CD4-positive, alpha-beta T cell treated with Interleukin-6 at 100 ng/mL for 8 hours (primary cell): ENCODE data around the gene FOXP4.
"Not testable (repeated sequence)": the region's sequence is repeated elsewhere in the genome, so short reads cannot be mapped to it uniquely, and the experiment has no call there.

Experiments
- DNase-seq: peaks from one replicate; pipeline ENCODE4 v3.0.0-alpha.2; 2020; ENCODE audit warnings: mixed read lengths, low spot score

FOXP4 gene

GRCh38 chr6:41600499-41601247 is 54.5 kb downstream of the FOXP4 start:
- no peak for DNase-seq

DNA sequence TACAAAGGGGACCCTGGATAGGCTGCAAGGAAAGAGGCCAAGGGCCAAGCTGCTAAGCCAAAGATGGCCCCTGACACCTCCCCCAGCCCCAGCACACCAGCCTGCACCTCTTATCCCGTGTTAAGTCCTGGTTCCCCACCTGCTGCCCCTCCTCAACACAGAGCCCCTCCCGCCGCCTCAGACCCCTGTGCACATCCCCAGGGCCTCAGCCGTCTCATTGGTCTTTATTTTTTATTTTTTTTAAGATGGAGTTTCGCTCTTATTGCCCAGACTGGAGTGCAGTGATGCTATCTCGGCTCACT is 55.0 kb downstream of the FOXP4 start:
- DNase-seq = no peak

GRCh38 chr6:41602422-41602743 is 56.2 kb downstream of the FOXP4 start:
- DNase-seq = no peak

DNA sequence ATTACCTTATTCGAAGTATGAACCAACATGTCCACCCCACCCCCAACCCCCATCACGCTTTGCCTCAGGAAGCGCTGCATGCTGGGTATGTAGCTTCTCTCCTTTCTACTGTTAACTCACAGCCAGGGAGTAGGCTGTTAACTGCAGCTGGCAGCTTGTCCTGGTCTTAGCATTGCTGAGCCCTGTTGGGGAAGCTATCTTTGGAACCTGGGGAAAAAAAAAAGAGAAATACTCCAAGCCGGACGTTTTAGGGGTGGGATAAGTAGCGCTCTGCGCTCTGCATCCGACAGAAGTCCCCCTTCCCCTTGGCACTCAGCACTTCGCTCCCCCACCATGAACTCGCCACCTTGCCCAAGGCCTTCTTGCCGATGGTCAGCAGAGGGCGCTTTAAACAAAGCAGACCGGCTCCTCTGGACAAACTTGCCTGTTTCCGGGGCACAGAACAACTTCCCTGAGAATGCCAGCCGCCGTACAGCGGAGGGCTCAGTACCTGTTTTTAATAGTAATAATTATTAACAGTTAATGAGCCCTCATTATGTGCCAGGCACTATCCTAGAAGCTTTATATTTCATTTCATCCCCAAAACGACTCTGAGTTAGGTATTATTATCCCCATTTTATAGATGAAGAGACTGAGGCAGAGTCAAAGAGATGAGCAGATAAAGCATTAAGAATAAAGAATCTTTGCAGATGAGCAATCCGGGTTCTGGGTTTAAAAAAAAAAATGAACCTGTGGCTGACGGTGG is 56.9 kb downstream of the FOXP4 start:
- DNase-seq = peak; percentile 76

- no peak for DNase-seq
Observed at GRCh38 chr6:41604006-41604405, 57.8 kb downstream of the FOXP4 start.

DNA sequence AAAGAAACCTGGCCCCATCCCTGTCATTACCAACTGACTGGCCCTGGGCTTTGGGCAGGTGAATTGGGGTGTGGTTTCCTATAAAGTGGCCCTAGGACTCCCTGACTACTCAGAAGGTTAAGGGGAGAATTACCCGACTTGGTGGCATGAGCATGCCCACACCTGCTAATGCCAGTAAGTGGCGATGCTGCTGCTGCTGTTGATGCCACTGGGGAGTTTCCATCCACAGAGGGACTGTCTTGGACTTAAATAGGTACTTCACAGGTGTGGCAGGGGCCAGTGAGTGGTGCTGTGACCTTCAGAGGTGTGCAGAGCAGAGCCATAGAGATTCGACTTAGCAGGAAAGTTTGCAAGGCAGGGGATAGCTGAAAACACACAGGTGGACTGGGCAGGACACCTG is 59.5 kb downstream of the FOXP4 start:
- DNase-seq = no peak

- no peak for DNase-seq
Observed at GRCh38 chr6:41607036-41607435, 60.9 kb downstream of the FOXP4 start.

DNA sequence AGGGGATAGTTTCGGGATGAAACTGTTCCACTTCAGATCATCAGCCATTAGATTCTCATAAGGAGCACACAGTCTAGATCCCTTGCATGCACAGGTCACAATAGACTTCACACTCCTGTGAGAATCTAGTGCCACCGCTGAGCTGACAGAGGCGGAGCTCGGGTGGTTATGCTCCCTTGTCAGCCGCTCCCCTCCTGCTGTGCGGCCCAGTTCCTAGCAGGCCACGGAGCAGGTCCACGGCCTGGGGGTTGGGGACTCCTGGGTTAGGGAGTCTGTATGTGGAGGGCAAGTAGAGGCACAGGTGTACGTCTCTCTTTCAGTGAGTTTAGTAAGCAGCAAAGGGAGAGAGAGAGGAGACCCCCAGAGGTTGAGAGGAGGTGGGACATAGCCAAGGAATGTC is 61.6 kb downstream of the FOXP4 start:
- DNase-seq = no peak

GRCh38 chr6:41608443-41609151 is 62.4 kb downstream of the FOXP4 start:
- no peak for DNase-seq

- DNase-seq = no peak
Observed at GRCh38 chr6:41614715-41615114, 68.5 kb downstream of the FOXP4 start.

GRCh38 chr6:41615311-41615710 is 69.1 kb downstream of the FOXP4 start:
- no peak for DNase-seq

GRCh38 chr6:41618598-41618997 is 72.4 kb downstream of the FOXP4 start:
- no peak for DNase-seq

- not testable (repeated sequence) for DNase-seq
Observed at GRCh38 chr6:41619193-41619592, 73.0 kb downstream of the FOXP4 start.

DNA sequence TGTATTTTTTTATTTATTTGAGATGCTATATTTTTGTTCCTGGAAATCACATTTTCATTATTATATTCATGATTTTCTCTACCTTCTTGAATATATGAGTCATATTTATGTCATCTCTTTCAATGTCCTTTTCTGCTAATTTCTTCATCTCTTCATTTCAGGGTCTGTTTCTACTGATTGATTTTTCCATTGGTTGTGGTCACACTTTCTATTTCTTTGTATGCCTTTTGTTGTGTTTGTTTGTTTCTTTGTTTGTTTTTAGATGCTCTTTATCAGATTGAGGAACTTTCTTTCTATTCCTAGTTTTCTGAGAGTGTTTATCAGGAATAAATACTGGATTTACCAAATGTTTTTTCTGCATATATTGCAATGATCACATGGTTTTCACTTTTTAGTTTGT is 75.2 kb downstream of the FOXP4 start:
- DNase-seq = no peak

DNA sequence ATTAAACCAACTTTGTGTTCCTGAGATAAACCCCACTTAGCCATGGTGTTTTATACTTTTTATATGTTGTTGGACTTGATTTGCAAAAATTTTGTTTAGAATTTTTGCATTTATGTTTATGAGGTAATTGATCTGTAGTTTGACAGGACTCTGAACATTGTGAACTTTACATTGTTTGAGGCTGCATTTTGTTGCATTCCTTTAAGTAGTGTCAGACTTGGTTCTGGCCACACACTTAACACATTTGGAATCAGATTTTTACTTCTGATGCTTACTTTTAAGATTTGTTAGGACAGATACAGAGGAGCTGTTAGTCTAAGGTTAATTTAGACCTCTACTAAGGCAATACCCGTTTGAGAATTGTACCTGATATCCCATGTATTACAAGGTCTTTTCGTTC is 75.6 kb downstream of the FOXP4 start:
- DNase-seq = no peak

GRCh38 chr6:41622206-41622988 is 76.2 kb downstream of the FOXP4 start:
- no peak for DNase-seq

- no peak for DNase-seq
Observed at GRCh38 chr6:41623330-41623729, 77.1 kb downstream of the FOXP4 start.

- DNase-seq = no peak
Observed at GRCh38 chr6:41624621-41625380, 78.6 kb downstream of the FOXP4 start.

DNA sequence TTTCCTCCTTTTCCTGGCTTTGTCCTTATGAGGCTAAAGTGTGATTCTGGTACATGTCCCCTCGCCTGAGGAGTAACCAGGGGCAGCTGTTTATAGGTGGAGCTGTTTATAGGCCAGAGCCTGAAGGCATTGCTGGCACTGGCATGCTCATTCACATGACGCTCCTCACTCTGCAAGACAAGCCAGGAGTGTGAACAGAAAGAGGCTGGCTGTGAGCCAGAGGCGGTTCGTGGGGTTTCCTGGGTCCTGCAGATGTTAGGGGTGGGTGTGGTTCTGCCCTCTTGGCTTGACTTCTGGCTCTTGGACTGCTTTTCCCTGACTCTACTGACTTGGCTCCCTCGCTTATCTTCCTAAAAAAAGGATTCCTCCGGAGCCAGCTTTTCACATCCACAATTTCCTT is 79.3 kb downstream of the FOXP4 start:
- DNase-seq = no peak

GRCh38 chr6:41626022-41626421 is 79.8 kb downstream of the FOXP4 start:
- no peak for DNase-seq

DNA sequence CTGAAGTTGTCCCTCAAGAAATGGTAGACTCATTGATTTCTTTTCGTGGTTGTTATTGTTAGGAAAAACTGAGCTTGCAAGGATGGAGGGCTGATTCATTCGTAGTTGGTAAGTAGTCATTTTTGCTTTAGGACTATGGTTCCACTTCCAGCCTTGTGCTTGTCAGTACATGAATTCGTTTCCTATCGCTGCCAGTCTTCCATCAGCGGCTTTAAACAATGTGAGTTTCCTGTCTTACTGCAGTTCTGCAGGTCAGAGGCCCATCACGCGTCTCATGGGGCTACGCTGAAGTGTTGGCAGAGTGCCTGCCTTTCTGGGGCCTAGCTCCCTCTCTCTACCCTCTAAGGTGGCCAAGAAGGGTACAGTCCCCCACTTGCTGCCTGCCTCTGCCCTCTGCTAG is 80.7 kb downstream of the FOXP4 start:
- DNase-seq = no peak

GRCh38 chr6:41629128-41629527 is 82.9 kb downstream of the FOXP4 start:
- no peak for DNase-seq
